ENCODE data around the gene SMAD7.

The SMAD7 gene

GRCh38 chr18:48882379-48882778, 68.4 kb downstream of the SMAD7 start:
- TF ChIP-seq CTCF (IDR thresholded peaks at IDR 0.05): no peak

GRCh38 chr18:48880931-48881330, 69.8 kb downstream of the SMAD7 start:
- no peak for TF ChIP-seq CTCF (IDR thresholded peaks at IDR 0.05)

GRCh38 chr18:48879008-48879431, 71.7 kb downstream of the SMAD7 start:
- no peak for TF ChIP-seq CTCF (IDR thresholded peaks at IDR 0.05)

- TF ChIP-seq CTCF (IDR thresholded peaks at IDR 0.05): no peak
Observed at GRCh38 chr18:48878471-48878870, 72.3 kb downstream of the SMAD7 start.

- TF ChIP-seq CTCF (IDR thresholded peaks at IDR 0.05): no peak
Observed at GRCh38 chr18:48877941-48878340, 72.8 kb downstream of the SMAD7 start.

- TF ChIP-seq CTCF (IDR thresholded peaks at IDR 0.05): no peak
Observed at GRCh38 chr18:48876590-48876989, 74.2 kb downstream of the SMAD7 start.

- no peak for TF ChIP-seq CTCF (IDR thresholded peaks at IDR 0.05)
Observed at GRCh38 chr18:48875942-48876511, 74.7 kb downstream of the SMAD7 start.
